Common myeloid progenitor, CD34-positive (primary cell): ENCODE measurements around the gene CMTM1.
"Not testable (repeated sequence)": the region's sequence is repeated elsewhere in the genome, so short reads cannot be mapped to it uniquely, and the experiment has no call there.

Experiments used
- CTCF ChIA-PET: fragments of 350-600 bp; sonication (Branson Sonifier 250); formaldehyde crosslinking; loops from one replicate; lab custom pipeline; 2021; ENCODE audit warnings: antibody characterized with exemption; lab: Charles Lee
- POLR2A ChIA-PET: fragments of 350-600 bp; sonication (Branson Sonifier 250); formaldehyde crosslinking; loops from one replicate; lab custom pipeline; 2021; ENCODE audit warnings: antibody characterized with exemption; lab: Charles Lee
- DNase-seq, 3 donors: peaks; one replicate each; pipeline versions ENCODE4 v3.0.0 to v3.0.0-alpha.2; 2013
- H3K27ac ChIP-seq, 2 experiments: 1 replicate in 1 of 2; 2 replicates in 1 of 2; pipeline ENCODE4 v1.7.0; 2013; ENCODE audit warnings: inconsistent platforms in 2 of 2, low read length in 2 of 2, mild to moderate bottlenecking in 2 of 2, low read depth in 1 of 2, moderate library complexity in 1 of 2; ENCODE audit not compliant: severe bottlenecking in 2 of 2, insufficient read depth in 1 of 2, poor library complexity in 1 of 2
- H3K27me3 ChIP-seq, 5 experiments: replicated peaks in 2 of 5; 1 replicate in 3 of 5; 2 replicates in 2 of 5; pipeline versions ENCODE4 v1.6.1 to v1.7.0; 2013; ENCODE audit warnings: low read length in 4 of 5, mild to moderate bottlenecking in 2 of 5, moderate library complexity in 2 of 5, inconsistent platforms in 1 of 5; ENCODE audit not compliant: insufficient read depth in 5 of 5, control insufficient read depth in 4 of 5
- H3K36me3 ChIP-seq, 4 experiments: 1 replicate in 2 of 4; 2 replicates in 2 of 4; pipeline versions ENCODE4 v1.6.1 to v1.7.0; 2013; ENCODE audit warnings: low read length in 3 of 4, control low read depth in 1 of 4, mild to moderate bottlenecking in 1 of 4; ENCODE audit not compliant: control insufficient read depth in 4 of 4, insufficient read depth in 4 of 4
- H3K4me1 ChIP-seq, 4 experiments: 1 replicate in 3 of 4; 2 replicates in 1 of 4; pipeline versions ENCODE4 v1.6.1 to v1.7.1; 2013; ENCODE audit warnings: low read length in 3 of 4, mild to moderate bottlenecking in 3 of 4, control low read depth in 1 of 4, inconsistent platforms in 1 of 4, moderate library complexity in 1 of 4; ENCODE audit not compliant: control insufficient read depth in 4 of 4, insufficient read depth in 4 of 4; ENCODE audit errors: control extremely low read depth in 1 of 4
- H3K4me3 ChIP-seq, 7 experiments: 1 replicate in 4 of 7; 2 replicates in 3 of 7; pipeline versions ENCODE4 v1.5.1 to v1.7.0; 2013; ENCODE audit warnings: mild to moderate bottlenecking in 7 of 7, low read length in 6 of 7, moderate library complexity in 6 of 7, inconsistent platforms in 2 of 7, low read depth in 2 of 7, control low read depth in 1 of 7; ENCODE audit not compliant: insufficient read depth in 4 of 7, control insufficient read depth in 1 of 7; ENCODE audit errors: extremely low read depth in 1 of 7
- H3K9me3 ChIP-seq, 5 experiments: 1 replicate in 4 of 5; 2 replicates in 1 of 5; pipeline versions ENCODE4 v1.6.1 to v1.7.1; 2013; ENCODE audit warnings: low read length in 4 of 5, mild to moderate bottlenecking in 2 of 5, inconsistent platforms in 1 of 5, low read depth in 1 of 5, moderate library complexity in 1 of 5; ENCODE audit not compliant: control insufficient read depth in 4 of 5, insufficient read depth in 2 of 5; ENCODE audit errors: control extremely low read depth in 1 of 5
- WGBS: methylation state at CpG from one replicate; pipeline ENCODE4 v1.1.5; 2013; ENCODE audit not compliant: insufficient coverage; 5-methylcytosine and 5-hydroxymethylcytosine counted together

Gene CMTM1

DNA sequence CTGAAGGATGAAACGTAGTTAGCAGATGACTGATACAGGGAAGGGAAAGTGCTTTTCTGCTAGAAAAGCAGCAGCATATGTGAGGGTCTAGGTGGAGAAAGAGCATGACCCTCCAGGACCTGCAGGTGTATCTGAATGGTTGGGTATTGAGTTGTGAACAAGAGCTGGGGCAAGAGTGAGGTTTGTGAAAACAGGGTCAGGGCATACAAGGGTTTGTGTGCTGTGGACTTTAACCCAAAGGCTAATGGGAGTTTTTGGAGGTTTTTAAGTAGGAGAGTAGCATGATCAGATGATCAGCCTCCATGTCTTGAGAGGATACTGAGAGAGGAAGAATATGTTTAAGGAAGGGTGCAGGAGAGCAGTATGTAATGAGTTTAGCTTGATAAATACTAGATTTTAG lies 6.1 kb upstream of the CMTM1 start:
- no peak overlapping the region for H3K27ac ChIP-seq
- H3K4me3 ChIP-seq: no peak overlapping the region
- no peaks in the 10 kb centered on the region for H3K9me3 ChIP-seq
- H3K27me3 ChIP-seq: no peaks in the 10 kb centered on the region
- peaks cover 11 to 59% (median 30%) of the 10 kb centered on the region in 4 experiments for H3K36me3 ChIP-seq
- DNase-seq: no peak
- ChIA-PET CTCF (interaction anchor here (0.6 to 2.7 kb wide), 6 partner anchors 10 to 124 kb away, joined by 3 to 10 read pairs (median 6); no protein-coding TSS in a partner anchor), POLR2A (no interaction called here)
- 100% methylated on average over 1 of the region's 1 CpG for WGBS
- peaks cover 24 to 50% (median 40%) of the 10 kb centered on the region in 4 experiments for H3K4me1 ChIP-seq

DNA sequence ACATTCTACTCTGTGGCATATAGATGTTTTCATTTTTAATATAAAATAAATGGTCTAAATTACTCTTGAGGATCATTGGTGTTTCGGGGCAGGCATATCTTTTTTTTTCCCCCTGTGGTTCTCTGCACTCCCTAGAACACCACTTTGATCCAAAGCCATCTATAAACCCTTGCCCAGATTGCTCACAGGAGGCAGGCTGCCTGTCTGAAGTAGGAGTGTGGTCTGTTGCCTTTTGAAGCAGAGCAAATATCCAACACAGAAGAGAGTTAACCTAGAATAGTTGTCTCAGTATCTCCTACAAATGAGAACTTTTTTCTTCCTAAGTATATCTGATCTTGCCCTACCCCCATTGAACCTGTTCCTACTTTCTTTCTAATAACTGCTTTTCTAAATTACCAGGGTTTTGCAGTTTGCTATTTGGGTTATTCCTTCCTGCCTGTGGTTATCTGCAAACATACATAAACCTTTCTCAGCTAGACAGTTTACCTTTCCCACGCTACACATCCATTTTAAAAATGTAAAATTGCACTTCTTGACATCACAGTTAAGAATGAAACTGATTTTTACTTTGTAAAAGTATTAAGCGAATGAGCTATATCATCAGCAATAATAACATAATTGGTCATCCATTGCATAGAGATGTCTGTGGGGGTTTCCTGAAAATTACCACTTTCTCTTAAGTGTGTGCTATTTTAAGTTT lies 4.7 kb upstream of the CMTM1 start:
- H3K4me3 ChIP-seq: no peak overlapping the region
- H3K27ac ChIP-seq: no peak overlapping the region
- no peaks in the 10 kb centered on the region for H3K9me3 ChIP-seq
- peaks cover 17 to 65% (median 30%) of the 10 kb centered on the region in 4 experiments for H3K36me3 ChIP-seq
- peaks cover 24 to 44% (median 38%) of the 10 kb centered on the region in 4 experiments for H3K4me1 ChIP-seq
- POLR2A ChIA-PET: interaction anchor here (1.1 kb wide), 1 partner anchor 9 kb away, joined by 3 read pairs; the partner anchor contains the start of gene CKLF
- WGBS: no CpG with 5 or more reads among the region's 3 CpGs
- DNase-seq: no peak
- H3K27me3 ChIP-seq: no peaks in the 10 kb centered on the region
- CTCF ChIA-PET: interaction anchor here (0.9 to 6.8 kb wide), 9 partner anchors 11 to 219 kb away, joined by 3 to 82 read pairs (median 10); partner anchors contain the start of genes CKLF, CMTM2, CMTM3 and TK2

- no peak overlapping the region for H3K4me3 ChIP-seq
- DNase-seq: no peak
- CTCF ChIA-PET: interaction anchor here (0.6 to 6.8 kb wide), 16 partner anchors 12 to 220 kb away, joined by 3 to 82 read pairs (median 6); partner anchors contain the start of genes CKLF, CMTM2, CMTM3 and TK2
- H3K27ac ChIP-seq: no peak overlapping the region
- H3K36me3 ChIP-seq: peaks cover 14 to 68% (median 36%) of the 10 kb centered on the region in 4 experiments
- no CpG with 5 or more reads among the region's 1 CpG for WGBS
- H3K9me3 ChIP-seq: no peaks in the 10 kb centered on the region
- no peaks in the 10 kb centered on the region for H3K27me3 ChIP-seq
- POLR2A ChIA-PET: interaction anchor here (1.0 to 1.1 kb wide), 2 partner anchors 10 to 13 kb away, joined by 3 read pairs; partner anchors contain the start of genes CKLF and TK2
- H3K4me1 ChIP-seq: peaks cover 24 to 44% (median 38%) of the 10 kb centered on the region in 4 experiments
Observed at GRCh38 chr16:66562409-66562808, 3.8 kb upstream of the CMTM1 start.

DNA sequence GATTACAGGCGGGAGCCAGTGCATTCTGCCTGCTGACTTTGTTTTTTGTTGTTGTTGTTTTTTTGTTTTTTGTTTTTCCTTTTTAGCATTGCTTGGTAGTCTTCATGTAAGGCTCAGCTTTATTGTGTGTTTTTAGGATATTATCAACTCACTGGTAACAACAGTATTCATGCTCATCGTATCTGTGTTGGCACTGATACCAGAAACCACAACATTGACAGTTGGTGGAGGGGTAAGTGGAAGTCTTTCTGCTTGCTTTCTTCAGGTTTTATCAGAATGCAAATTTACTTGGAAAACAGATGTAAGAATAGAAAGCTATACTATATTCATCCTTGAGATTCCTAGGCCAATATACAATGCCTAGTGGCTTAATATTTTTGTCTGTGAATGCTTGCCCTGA lies 3.3 kb upstream of the CMTM1 start:
- no peak overlapping the region for H3K4me3 ChIP-seq
- DNase-seq: peak in 2 of 3 donors; percentile 57 to 77
- H3K27me3 ChIP-seq: no peaks in the 10 kb centered on the region
- ChIA-PET CTCF (interaction anchor here (0.6 to 6.8 kb wide), 16 partner anchors 12 to 157 kb away, joined by 3 to 82 read pairs (median 6); partner anchors contain the start of genes CKLF, CMTM2, CMTM3 and TK2), POLR2A (interaction anchor here (1.0 to 1.1 kb wide), 2 partner anchors 10 to 13 kb away, joined by 3 read pairs; partner anchors contain the start of genes CKLF and TK2)
- peaks cover 12 to 62% (median 34%) of the 10 kb centered on the region in 4 experiments for H3K36me3 ChIP-seq
- WGBS: 68% methylated on average over 2 of the region's 2 CpGs
- no peak overlapping the region for H3K27ac ChIP-seq
- peaks cover 24 to 44% (median 38%) of the 10 kb centered on the region in 4 experiments for H3K4me1 ChIP-seq
- H3K9me3 ChIP-seq: no peaks in the 10 kb centered on the region

DNA sequence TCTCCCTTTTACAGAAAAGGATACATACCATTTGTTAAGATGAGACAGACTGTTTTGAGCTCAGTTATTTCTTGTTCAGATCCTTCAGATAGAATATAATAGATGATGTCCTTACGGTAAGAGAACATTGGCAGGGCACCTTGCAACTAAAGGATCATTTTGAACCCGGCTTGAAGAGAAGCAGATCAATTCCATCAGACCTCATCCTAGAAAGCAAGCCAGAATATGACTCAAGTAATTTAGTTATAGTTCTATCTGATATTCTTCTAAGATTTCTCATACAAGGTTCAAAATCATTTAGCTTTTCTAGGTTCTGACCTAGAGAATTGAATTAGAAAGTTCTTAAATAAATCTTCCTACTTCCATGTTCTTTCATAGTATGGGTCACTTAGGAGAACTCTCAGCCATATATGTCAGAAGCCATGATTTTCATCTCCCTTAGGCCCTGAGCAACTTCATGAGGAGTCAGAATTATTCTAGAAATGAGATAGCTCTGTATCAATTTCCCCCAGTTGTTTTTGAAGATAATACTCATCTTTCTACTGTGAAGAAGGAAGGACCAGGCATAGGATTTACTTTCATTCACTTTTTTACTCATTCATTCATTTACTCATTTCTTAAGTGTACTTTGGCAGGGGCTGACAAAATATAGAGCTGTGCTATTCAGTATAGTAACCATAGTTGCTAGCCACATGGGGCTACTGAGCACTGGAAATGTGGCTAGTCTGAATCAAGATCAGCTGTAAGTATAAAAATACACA lies 2.5 kb upstream of the CMTM1 start:
- WGBS: no CpG with 5 or more reads among the region's 2 CpGs
- Histone ChIP-seq H3K27ac (no peak overlapping the region), H3K36me3 (peaks cover 8 to 54% (median 27%) of the 10 kb centered on the region in 4 experiments), H3K9me3 (no peaks in the 10 kb centered on the region), H3K4me1 (peaks cover 24 to 44% (median 38%) of the 10 kb centered on the region in 4 experiments), H3K4me3 (no peak overlapping the region), H3K27me3 (no peaks in the 10 kb centered on the region)
- DNase-seq: no peak
- CTCF ChIA-PET: interaction anchor here (0.6 to 6.8 kb wide), 15 partner anchors 9 to 158 kb away, joined by 3 to 82 read pairs (median 6); partner anchors contain the start of genes CKLF, CMTM2 and TK2
- POLR2A ChIA-PET: no interaction called here

DNA sequence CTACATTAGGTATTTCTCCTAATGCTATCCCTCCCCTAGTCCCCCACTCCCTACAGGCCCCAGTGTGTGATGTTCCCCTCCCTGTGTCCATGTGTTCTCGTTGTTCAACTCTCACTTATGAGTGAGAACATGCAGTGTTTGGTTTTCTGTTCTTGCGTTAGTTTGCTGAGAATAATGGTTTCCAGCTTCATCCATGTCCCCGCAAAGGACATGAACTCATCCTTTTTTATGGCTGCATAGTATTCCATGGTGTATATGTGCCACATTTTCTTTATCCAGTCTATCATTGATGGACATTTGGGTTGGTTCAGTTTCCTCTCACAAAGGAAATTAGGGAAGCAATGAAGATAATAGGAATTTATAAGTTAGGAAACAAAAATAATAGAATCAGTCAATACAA lies 1.0 kb downstream of the CMTM1 start:
- H3K27me3 ChIP-seq, DNase-seq, H3K9me3 ChIP-seq, H3K4me3 ChIP-seq, POLR2A ChIA-PET, H3K27ac ChIP-seq: not testable (repeated sequence)
- H3K4me1 ChIP-seq: peaks cover 21 to 38% (median 32%) of the 10 kb centered on the region in 4 experiments
- CTCF ChIA-PET: interaction anchor here (1.4 to 6.8 kb wide), 2 partner anchors 8 to 51 kb away, joined by 3 to 82 read pairs; partner anchors contain the start of gene CMTM2
- H3K36me3 ChIP-seq: peaks cover 2 to 32% (median 18%) of the 10 kb centered on the region in 4 experiments
- no CpG with 5 or more reads among the region's 3 CpGs for WGBS
